CD4-positive, alpha-beta T cell (primary cell): Measurements from ENCODE around the gene BTRC. TPM values are rescaled to one million over a fixed set of nuclear protein-coding genes. Genes with fewer than 3 reads are reported as not detected.

Experiments
- ATAC-seq: fragments of 200-7000 bp; cut with Tn5 transposase; one replicate; pipeline ENCODE4 v1.10.0; 2022; ENCODE audit warnings: mild to moderate bottlenecking; ENCODE audit not compliant: poor library complexity
- CTCF ChIA-PET: fragments of 350-600 bp; sonication (Branson Sonifier 250); formaldehyde crosslinking; loops from one replicate; lab custom pipeline; 2021; ENCODE audit warnings: antibody characterized with exemption, inconsistent platforms; lab: Charles Lee
- POLR2A ChIA-PET: fragments of 350-600 bp; sonication (Branson Sonifier 250); formaldehyde crosslinking; loops from one replicate; lab custom pipeline; 2021; ENCODE audit warnings: antibody characterized with exemption, inconsistent platforms; lab: Charles Lee
- DNase-seq, 14 experiments: peaks; one replicate each; pipeline ENCODE4 v3.0.0-alpha.2; 2013 to 2020; ENCODE audit warnings: mixed read lengths in 2 of 14
- H3K27ac ChIP-seq, 2 donors: one replicate each; pipeline versions ENCODE4 v1.5.1 to v1.7.0; 2013; ENCODE audit warnings: low read length in 2 of 2, low read depth in 1 of 2, mild to moderate bottlenecking in 1 of 2
- H3K27me3 ChIP-seq, 2 experiments: 1 replicate in 1 of 2; 2 replicates in 1 of 2; pipeline versions ENCODE4 v1.6.1 to v1.7.0; 2013; ENCODE audit warnings: low read length in 2 of 2, control low read depth in 1 of 2, mild to moderate bottlenecking in 1 of 2, moderate library complexity in 1 of 2; ENCODE audit not compliant: insufficient read depth in 2 of 2, control insufficient read depth in 1 of 2
- H3K36me3 ChIP-seq: one replicate; pipeline ENCODE4 v1.6.1; 2013; ENCODE audit warnings: low read length, control low read depth; ENCODE audit not compliant: insufficient read depth
- H3K4me1 ChIP-seq: one replicate; pipeline ENCODE4 v1.6.1; 2013; ENCODE audit warnings: low read length, control low read depth; ENCODE audit not compliant: insufficient read depth
- H3K4me3 ChIP-seq: one replicate; pipeline ENCODE4 v1.5.1; 2013; ENCODE audit warnings: mild to moderate bottlenecking, low read length, moderate library complexity
- H3K9me3 ChIP-seq, 2 experiments: 1 replicate in 1 of 2; 2 replicates in 1 of 2; pipeline versions ENCODE4 v1.6.1 to v1.7.0; 2013; ENCODE audit warnings: low read length in 2 of 2, mild to moderate bottlenecking in 2 of 2, control low read depth in 1 of 2, moderate library complexity in 1 of 2; ENCODE audit not compliant: control insufficient read depth in 1 of 2, insufficient read depth in 1 of 2
- H3K27ac Mint-ChIP-seq: one replicate; pipeline ENCODE4 v1.8.0; 2020; ENCODE audit warnings: mixed read lengths
- H3K27me3 Mint-ChIP-seq: one replicate; pipeline ENCODE4 v1.8.0; 2021; ENCODE audit warnings: mixed read lengths
- H3K36me3 Mint-ChIP-seq: one replicate; pipeline ENCODE4 v1.8.0; 2021; ENCODE audit warnings: low read depth, mixed read lengths
- H3K4me1 Mint-ChIP-seq: one replicate; pipeline ENCODE4 v1.8.0; 2021; ENCODE audit warnings: low read depth, mixed read lengths
- H3K4me3 Mint-ChIP-seq: one replicate; pipeline ENCODE4 v1.8.0; 2020; ENCODE audit warnings: mild to moderate bottlenecking, mixed read lengths
- H3K9me3 Mint-ChIP-seq: one replicate; pipeline ENCODE4 v1.8.0; 2020; ENCODE audit warnings: mixed read lengths
- CTCF ChIP-seq: fragments of 200-600 bp; IDR thresholded peaks from one replicate; pipeline ENCODE4 v1.8.0; 2022; ENCODE audit warnings: antibody characterized with exemption, mild to moderate bottlenecking
- intact Hi-C, 2 experiments: fragments of 100-400 bp; cut with DNase I in 1 of 2; cut with micrococcal nuclease in 1 of 2; formaldehyde crosslinking; loops; one replicate each; pipeline versions ENCODE4 v1.15.1 to v1.9.0; 2023 to 2025; cut with DNase I, micrococcal nuclease
- total RNA-seq, 174 experiments: library from RNA in 2 of 174; stranded (reverse) in 2 of 174; gene quantifications; one replicate each; pipeline ENCODE4 v1.2.3 and lab custom pipeline; 2021 to 2026

Gene BTRC
- total RNA-seq, 2 experiments from 2014 or later = 13.1 to 13.2 TPM

- Mint-ChIP-seq H3K27me3 (no peaks in the 10 kb centered on the region), H3K4me3 (no peak overlapping the region), H3K36me3 (no peaks in the 10 kb centered on the region), H3K9me3 (no peaks in the 10 kb centered on the region), H3K27ac (no peak overlapping the region), H3K4me1 (peaks cover 7% of the 10 kb centered on the region)
- Histone ChIP-seq H3K27me3 (no peaks in the 10 kb centered on the region), H3K27ac (no peak overlapping the region), H3K9me3 (no peaks in the 10 kb centered on the region), H3K4me1 (no peaks in the 10 kb centered on the region), H3K4me3 (no peak overlapping the region), H3K36me3 (no peaks in the 10 kb centered on the region)
- no peak for TF ChIP-seq CTCF
- intact Hi-C loops = no loop called here
- CTCF ChIA-PET = no interaction called here
- POLR2A ChIA-PET = no interaction called here
- DNase-seq (no peak), ATAC-seq (no peak)
Observed at GRCh38 chr10:101438881-101439391, 85.0 kb downstream of the BTRC start.

DNA sequence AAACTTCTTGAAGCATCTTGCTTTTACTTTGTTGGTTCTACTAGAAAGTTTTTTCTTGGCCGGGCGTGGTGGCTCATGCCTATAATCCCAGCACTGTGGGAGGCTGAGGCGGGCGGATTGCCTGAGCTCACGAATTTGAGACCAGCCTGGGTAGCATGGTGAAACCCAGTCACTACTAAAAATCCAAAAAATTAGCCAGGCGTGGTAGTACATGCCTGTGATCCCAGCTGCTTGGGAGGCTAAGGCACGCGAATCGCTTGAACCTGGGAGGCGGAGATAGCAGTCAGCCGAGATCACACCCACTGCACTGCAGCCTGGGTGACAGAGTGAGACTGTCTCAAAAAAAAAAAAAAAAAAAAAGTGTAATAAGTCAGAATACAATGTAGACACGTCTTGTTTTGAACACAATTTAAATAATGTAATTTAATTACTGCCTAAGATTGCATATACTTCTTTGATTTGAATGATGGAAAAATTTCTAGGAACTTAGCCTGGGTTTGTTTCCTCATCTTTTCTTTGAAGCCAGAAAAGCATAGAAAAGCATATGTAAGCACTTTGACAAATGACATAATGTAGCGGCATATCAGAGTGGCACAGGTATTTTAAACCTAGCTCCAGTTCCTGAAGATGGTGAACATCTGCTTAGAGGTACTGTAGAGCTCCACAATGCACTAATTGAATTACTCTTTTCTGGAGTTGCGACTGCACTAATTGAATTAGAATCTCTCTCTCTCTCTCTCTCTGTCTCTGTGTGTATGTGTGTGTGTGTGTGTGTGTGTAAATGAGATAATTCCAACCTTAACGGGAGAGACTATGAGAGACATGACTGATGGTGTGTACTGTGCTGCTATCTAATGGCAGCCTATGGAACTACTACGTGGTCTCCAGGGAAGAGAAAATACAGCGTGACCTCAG lies 87.8 kb downstream of the BTRC start:
- H3K9me3 ChIP-seq = no peaks in the 10 kb centered on the region
- no peaks in the 10 kb centered on the region for H3K27me3 ChIP-seq
- CTCF ChIA-PET = interaction anchor here (0.6 to 1.7 kb wide), 7 partner anchors 9 to 1968 kb away, joined by 3 to 6 read pairs (median 3); no protein-coding TSS in a partner anchor
- ATAC-seq (peak; percentile 98), DNase-seq (peak in 6 of 14 experiments; percentile 3 to 63 (median 28))
- H3K27ac ChIP-seq = no peak overlapping the region
- intact Hi-C loops = loop anchor here (1.0 to 2.0 kb wide), 3 partner anchors 169 to 228 kb away; no protein-coding TSS in a partner anchor
- Mint-ChIP-seq H3K9me3 (no peaks in the 10 kb centered on the region), H3K4me3 (no peak overlapping the region), H3K27me3 (no peaks in the 10 kb centered on the region), H3K27ac (no peak overlapping the region), H3K4me1 (peaks cover 10% of the 10 kb centered on the region), H3K36me3 (no peaks in the 10 kb centered on the region)
- no peaks in the 10 kb centered on the region for H3K36me3 ChIP-seq
- no peak overlapping the region for H3K4me3 ChIP-seq
- peak; percentile 31 for TF ChIP-seq CTCF
- H3K4me1 ChIP-seq = no peaks in the 10 kb centered on the region
- POLR2A ChIA-PET = no interaction called here

GRCh38 chr10:101442456-101442800 lies 88.5 kb downstream of the BTRC start:
- Mint-ChIP-seq H3K27me3 (no peaks in the 10 kb centered on the region), H3K27ac (no peak overlapping the region), H3K4me3 (no peak overlapping the region), H3K9me3 (no peaks in the 10 kb centered on the region), H3K4me1 (peaks cover 10% of the 10 kb centered on the region), H3K36me3 (no peaks in the 10 kb centered on the region)
- intact Hi-C loops = loop anchor here (1.0 to 2.0 kb wide), 2 partner anchors 170 to 229 kb away; no protein-coding TSS in a partner anchor
- H3K9me3 ChIP-seq = no peaks in the 10 kb centered on the region
- H3K4me3 ChIP-seq = no peak overlapping the region
- TF ChIP-seq CTCF = no peak
- ATAC-seq (no peak), DNase-seq (no peak)
- no peaks in the 10 kb centered on the region for H3K4me1 ChIP-seq
- no peaks in the 10 kb centered on the region for H3K36me3 ChIP-seq
- no peak overlapping the region for H3K27ac ChIP-seq
- ChIA-PET CTCF (interaction anchor here (1.0 to 1.5 kb wide), 2 partner anchors 9 to 170 kb away, joined by 5 to 6 read pairs; no protein-coding TSS in a partner anchor), POLR2A (no interaction called here)
- no peaks in the 10 kb centered on the region for H3K27me3 ChIP-seq
